Tibial nerve (tissue), 3 donors: Measurements from ENCODE around the gene CYBRD1.

ENCODE experiments used
- POLR2A ChIP-seq, 2 donors: fragments of 450-650 bp; IDR thresholded peaks; one replicate each; pipeline ENCODE4 v1.6.1; 2017; ENCODE audit warnings: antibody characterized with exemption in 2 of 2, mild to moderate bottlenecking in 2 of 2, moderate library complexity in 2 of 2
- TF ChIP-seq, protein P1 (sequence below), 5 experiments: fragments of 200-600 bp in 3 of 5; fragments of 450-650 bp in 2 of 5; sonication (generic) in 3 of 5; IDR thresholded peaks; one replicate each; pipeline ENCODE4 v1.5.1; 2016 to 2019; ENCODE audit warnings: antibody characterized with exemption in 5 of 5, mild to moderate bottlenecking in 3 of 5, moderate library complexity in 2 of 5

DNA sequence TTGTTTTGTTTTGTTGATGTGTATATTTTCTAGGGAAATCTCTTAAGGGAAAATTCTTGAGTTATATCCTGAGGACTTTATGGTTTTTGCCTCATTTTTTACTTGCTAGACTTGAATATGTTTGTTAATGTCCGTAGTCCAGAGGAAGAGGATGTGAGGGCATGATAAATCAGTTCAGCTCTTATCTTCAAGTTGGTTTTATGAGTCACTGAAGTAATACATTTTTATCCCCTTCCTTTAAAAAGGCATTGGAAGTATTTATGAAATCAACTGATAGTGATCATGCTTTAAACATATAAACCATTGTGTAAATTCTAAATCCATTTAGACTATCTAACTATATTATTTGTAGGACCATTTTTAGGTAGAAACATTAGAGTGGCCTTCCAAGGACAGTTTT, 43.9 kb upstream of the CYBRD1 start:
- TF ChIP-seq, protein P1, sequence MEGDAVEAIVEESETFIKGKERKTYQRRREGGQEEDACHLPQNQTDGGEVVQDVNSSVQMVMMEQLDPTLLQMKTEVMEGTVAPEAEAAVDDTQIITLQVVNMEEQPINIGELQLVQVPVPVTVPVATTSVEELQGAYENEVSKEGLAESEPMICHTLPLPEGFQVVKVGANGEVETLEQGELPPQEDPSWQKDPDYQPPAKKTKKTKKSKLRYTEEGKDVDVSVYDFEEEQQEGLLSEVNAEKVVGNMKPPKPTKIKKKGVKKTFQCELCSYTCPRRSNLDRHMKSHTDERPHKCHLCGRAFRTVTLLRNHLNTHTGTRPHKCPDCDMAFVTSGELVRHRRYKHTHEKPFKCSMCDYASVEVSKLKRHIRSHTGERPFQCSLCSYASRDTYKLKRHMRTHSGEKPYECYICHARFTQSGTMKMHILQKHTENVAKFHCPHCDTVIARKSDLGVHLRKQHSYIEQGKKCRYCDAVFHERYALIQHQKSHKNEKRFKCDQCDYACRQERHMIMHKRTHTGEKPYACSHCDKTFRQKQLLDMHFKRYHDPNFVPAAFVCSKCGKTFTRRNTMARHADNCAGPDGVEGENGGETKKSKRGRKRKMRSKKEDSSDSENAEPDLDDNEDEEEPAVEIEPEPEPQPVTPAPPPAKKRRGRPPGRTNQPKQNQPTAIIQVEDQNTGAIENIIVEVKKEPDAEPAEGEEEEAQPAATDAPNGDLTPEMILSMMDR (IDR thresholded peaks at IDR 0.05): no peak
- no peak for TF ChIP-seq POLR2A (IDR thresholded peaks at IDR 0.05)
